ENCODE measurements around the gene ELF1.

- TF ChIP-seq CTCF (IDR thresholded peaks at IDR 0.05) (no peak), POLR2A (IDR thresholded peaks at IDR 0.05; ENCODE audit: low read depth) (no peak)
These were observed 7.6 kb downstream of the ELF1 start for GRCh38 chr13:41011382-41011956.

Data from esophagus muscularis mucosa (tissue), 3 donors.